Epithelial cell of umbilical artery (primary cell): ENCODE measurements around the gene BFSP1. TPM values are rescaled to one million over a fixed set of nuclear protein-coding genes. Genes with fewer than 3 reads are reported as not detected.

Experiments used
- total RNA-seq: library from RNA; depleted of rRNA; stranded (reverse); fragments of >200 nt; gene quantifications from 2 replicates; pipeline ENCODE4 v1.2.3, GENCODE V29; 2014

The BFSP1 gene
- 2.7 and 2.9 TPM in 2 replicates for total RNA-seq

DNA sequence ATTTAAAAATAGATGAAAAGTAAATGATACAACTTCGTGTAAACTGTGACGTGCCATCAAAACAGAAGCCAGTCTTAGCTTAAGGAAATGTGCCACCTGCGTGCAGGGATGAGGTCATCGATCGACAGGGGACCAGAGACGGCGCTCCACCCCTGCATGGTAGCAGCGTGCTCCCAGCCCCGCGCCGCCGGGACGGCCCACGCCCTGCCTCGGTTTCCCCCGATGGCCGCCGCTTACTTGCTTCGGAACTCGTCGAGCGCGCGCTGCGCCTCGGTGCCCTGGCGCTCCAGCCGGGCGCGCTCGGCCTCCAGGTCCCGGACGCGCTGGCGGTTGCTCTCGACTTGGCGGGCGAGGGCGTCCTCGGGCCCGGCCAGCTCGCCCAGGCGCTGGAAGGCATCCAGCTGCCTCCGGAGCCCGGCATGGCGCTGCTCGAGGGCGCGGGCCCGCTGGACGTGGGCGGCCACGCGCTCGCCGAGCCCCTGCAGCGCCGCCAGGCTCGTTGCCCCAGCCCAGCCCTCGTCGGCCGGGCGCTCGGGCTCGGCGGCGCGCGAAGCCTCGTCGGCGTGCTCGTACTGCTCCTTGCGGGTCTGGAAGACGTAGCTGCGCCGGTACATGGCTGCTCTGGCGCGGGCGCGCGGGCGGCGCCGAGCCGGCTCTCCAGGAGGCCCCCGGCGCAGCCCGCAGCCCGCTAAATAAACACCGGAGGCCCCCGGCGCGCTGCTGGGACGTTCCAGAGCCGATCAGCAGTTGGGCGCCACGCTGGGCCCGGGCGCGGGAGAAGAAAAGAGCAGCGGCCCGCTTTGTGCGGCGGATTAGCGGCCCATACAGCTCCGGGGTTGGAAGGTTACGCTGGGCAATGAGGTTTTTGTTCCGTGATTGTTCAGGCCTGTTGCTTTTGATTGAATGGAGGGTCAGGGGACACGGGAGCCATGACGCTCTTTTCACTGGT is at the start of gene BFSP1:
BFSP1 (minus strand) TSS at position 664 of the 949 bp plus-strand sequence; CDS start at position 614, 50 bp downstream.

DNA sequence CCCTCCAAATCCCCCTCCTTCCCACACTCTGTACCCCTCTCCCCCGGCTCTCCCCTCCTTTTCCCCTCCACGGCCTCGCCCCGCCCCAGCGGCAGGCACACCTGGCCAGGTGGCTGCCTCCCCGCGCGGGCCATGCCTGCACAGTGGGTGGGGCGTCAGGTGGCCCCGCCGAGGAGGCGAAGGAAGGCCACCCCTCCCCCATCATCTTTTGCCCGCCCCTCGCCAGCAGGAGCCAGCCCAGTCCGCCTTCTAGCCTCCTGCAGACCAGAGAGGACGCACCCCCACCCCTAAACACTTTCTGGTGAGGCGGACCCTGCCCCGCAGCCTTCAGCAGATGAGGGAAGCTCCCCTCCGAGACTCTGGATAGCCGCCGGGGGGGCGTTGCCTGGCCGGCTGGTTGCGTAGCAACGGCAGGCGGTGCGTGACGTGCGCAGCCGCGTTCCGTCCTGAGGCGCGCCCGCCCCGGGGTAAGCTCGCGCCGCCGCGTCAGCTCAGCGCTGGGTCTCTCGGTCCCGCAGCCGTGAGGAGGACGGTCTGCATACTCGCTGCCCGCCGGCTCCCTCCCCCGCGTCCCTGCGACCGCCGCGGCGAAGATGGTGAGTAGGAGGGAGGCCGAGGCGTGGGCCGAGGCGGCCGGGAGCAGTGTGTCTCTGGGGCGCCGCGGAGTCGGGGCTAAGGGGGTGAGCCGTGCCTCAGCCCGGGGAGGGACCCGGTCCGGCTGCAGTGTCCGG is 38.6 kb upstream of the BFSP1 start, which contains the start of gene DSTN:
DSTN (plus strand) TSS at position 460 of the 731 bp plus-strand sequence; CDS start at position 594, 134 bp downstream.

Other genes starting within 250 kb of the BFSP1 start
- 248 and 320 TPM in 2 replicates for gene DSTN, start 38.7 kb upstream of the BFSP1 start, total RNA-seq
- 99.4 and 117 TPM in 2 replicates for gene RRBP1, start 150.9 kb upstream of the BFSP1 start, total RNA-seq
- not detected in 2 replicates for gene BANF2, start 168.6 kb upstream of the BFSP1 start, total RNA-seq